PC-9 (cell line): ENCODE data around the gene MARCHF11.

ENCODE experiments used
- CTCF ChIP-seq: fragments of 200-600 bp; sonication (generic); conservative IDR thresholded peaks from 2 replicates; pipeline ENCODE4 v1.6.1; 2017; ENCODE audit warnings: mixed run types, antibody characterized with exemption, mild to moderate bottlenecking, moderate library complexity
- EZH2 ChIP-seq: fragments of 200-600 bp; sonication (generic); IDR thresholded peaks from 2 replicates; pipeline ENCODE4 v1.8.0; 2017; ENCODE audit warnings: antibody characterized with exemption, low read depth

- no peak for TF ChIP-seq CTCF
- no peak for TF ChIP-seq EZH2
These were observed 98.1 kb downstream of the MARCHF11 start for GRCh38 chr5:16081376-16081955.
